ENCODE data around the gene C2orf72. TPM values are rescaled to one million over a fixed set of nuclear protein-coding genes. Genes with fewer than 3 reads are reported as not detected.

The C2orf72 gene
- total and polyA plus RNA-seq, 2 of the 13 experiments (the other 11 are each of a cell fraction or from before 2014, with no cell fraction given): 147 to 203 TPM

DNA sequence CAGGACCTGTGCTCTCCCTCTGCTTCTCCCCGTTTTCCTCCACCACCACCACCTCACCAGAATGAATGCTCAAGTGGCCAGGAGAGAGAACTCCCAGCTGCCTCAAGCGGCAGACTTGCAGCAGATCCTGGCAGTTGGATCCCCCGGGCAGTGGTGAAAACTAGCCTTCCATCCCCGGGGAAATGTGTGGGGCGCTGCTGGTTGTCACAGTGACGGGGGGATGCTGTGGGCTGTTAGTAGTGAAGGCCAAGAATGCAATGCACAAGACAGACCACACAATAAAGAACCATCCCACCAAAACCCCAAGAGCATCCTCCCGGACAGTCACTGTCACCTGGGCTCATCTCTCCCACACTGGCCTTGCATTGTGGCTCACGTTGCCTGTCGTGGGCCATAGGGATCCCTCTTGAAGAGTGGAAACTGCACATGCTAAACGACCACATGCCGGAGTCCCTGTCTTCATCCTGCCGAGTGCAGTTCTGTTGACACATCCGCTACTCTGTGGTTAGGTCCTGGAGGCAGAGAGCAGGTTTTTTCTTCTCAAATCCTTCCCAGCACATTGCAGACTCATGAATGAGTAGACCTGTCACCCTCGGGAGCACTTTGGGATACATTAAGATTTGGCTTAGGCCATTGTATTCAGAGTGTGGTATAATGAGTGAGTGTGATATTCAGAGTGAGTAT is 27.9 kb upstream of the C2orf72 start (continued):
- TF ChIP-seq, protein P1, sequence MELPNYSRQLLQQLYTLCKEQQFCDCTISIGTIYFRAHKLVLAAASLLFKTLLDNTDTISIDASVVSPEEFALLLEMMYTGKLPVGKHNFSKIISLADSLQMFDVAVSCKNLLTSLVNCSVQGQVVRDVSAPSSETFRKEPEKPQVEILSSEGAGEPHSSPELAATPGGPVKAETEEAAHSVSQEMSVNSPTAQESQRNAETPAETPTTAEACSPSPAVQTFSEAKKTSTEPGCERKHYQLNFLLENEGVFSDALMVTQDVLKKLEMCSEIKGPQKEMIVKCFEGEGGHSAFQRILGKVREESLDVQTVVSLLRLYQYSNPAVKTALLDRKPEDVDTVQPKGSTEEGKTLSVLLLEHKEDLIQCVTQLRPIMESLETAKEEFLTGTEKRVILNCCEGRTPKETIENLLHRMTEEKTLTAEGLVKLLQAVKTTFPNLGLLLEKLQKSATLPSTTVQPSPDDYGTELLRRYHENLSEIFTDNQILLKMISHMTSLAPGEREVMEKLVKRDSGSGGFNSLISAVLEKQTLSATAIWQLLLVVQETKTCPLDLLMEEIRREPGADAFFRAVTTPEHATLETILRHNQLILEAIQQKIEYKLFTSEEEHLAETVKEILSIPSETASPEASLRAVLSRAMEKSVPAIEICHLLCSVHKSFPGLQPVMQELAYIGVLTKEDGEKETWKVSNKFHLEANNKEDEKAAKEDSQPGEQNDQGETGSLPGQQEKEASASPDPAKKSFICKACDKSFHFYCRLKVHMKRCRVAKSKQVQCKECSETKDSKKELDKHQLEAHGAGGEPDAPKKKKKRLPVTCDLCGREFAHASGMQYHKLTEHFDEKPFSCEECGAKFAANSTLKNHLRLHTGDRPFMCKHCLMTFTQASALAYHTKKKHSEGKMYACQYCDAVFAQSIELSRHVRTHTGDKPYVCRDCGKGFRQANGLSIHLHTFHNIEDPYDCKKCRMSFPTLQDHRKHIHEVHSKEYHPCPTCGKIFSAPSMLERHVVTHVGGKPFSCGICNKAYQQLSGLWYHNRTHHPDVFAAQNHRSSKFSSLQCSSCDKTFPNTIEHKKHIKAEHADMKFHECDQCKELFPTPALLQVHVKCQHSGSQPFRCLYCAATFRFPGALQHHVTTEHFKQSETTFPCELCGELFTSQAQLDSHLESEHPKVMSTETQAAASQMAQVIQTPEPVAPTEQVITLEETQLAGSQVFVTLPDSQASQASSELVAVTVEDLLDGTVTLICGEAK (IDR thresholded peaks at IDR 0.05): no peak
- TF ChIP-seq, protein P1 (CRISPR knock-in tag; IDR thresholded peaks at IDR 0.05): 0 out of 2 replicates have a peak, but pooled peaks have one; percentile 47
- TF ChIP-seq EP300 (IDR thresholded peaks at IDR 0.05; ENCODE audit: low read depth in 2 of 2, low read length in 2 of 2) (no peak), EP300 (CRISPR knock-in tag; IDR thresholded peaks at IDR 0.05; ENCODE audit: borderline replicate concordance) (no peak), NFIC (IDR thresholded peaks at IDR 0.05; ENCODE audit: low read length) (no peak)
- TF ChIP-seq, protein P2, sequence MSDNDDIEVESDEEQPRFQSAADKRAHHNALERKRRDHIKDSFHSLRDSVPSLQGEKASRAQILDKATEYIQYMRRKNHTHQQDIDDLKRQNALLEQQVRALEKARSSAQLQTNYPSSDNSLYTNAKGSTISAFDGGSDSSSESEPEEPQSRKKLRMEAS (IDR thresholded peaks at IDR 0.05): peak; percentile 28; the same call in 1 of the 2 replicates

Data from HepG2 (cell line).